ENCODE measurements around the gene ACTR2. TPM values are rescaled to one million over a fixed set of nuclear protein-coding genes. Genes with fewer than 3 reads are reported as not detected.

Gene ACTR2
- total and polyA plus RNA-seq, 2 of the 13 experiments (the other 11 are each of a cell fraction or from before 2014, with no cell fraction given): 51.2 to 100 TPM

GRCh38 chr2:65264821-65265670 lies 37.4 kb downstream of the ACTR2 start (continued):
- TF ChIP-seq SRSF9 (IDR thresholded peaks at IDR 0.05; ENCODE audit: borderline replicate concordance, insufficient read depth, low read depth, low read length, poor library complexity, severe bottlenecking): no peak
- TF ChIP-seq JDP2 (CRISPR knock-in tag; IDR thresholded peaks at IDR 0.05; ENCODE audit: borderline replicate concordance): no peak
- TF ChIP-seq TARDBP (CRISPR knock-in tag; IDR thresholded peaks at IDR 0.05): no peak
- no peak for TF ChIP-seq CEBPB (IDR thresholded peaks at IDR 0.05; ENCODE audit: borderline replicate concordance, low read depth, low read length)
- no peak for TF ChIP-seq MBD4 (IDR thresholded peaks at IDR 0.05; ENCODE audit: borderline replicate concordance, low read length)
- no peak for TF ChIP-seq NFE2 (CRISPR knock-in tag; IDR thresholded peaks at IDR 0.05)
- no peak for TF ChIP-seq ZBTB40 (IDR thresholded peaks at IDR 0.05)
- no peak for TF ChIP-seq ZBTB40 (CRISPR knock-in tag; IDR thresholded peaks at IDR 0.05)
- TF ChIP-seq TBP (CRISPR knock-in tag; IDR thresholded peaks at IDR 0.05): no peak
- TF ChIP-seq, protein P1, sequence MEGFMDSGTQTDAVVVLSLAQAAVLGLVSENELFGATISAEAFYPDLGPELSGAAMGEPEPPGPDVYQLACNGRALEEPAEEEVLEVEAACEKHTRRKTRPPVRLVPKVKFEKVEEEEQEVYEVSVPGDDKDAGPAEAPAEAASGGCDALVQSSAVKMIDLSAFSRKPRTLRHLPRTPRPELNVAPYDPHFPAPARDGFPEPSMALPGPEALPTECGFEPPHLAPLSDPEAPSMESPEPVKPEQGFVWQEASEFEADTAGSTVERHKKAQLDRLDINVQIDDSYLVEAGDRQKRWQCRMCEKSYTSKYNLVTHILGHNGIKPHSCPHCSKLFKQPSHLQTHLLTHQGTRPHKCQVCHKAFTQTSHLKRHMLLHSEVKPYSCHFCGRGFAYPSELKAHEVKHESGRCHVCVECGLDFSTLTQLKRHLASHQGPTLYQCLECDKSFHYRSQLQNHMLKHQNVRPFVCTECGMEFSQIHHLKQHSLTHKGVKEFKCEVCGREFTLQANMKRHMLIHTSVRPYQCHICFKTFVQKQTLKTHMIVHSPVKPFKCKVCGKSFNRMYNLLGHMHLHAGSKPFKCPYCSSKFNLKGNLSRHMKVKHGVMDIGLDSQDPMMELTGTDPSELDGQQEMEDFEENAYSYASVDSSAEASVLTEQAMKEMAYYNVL (CRISPR knock-in tag; IDR thresholded peaks at IDR 0.05; ENCODE audit: borderline replicate concordance): no peak
- TF ChIP-seq ZFP82 (CRISPR knock-in tag; IDR thresholded peaks at IDR 0.05; ENCODE audit: borderline replicate concordance): no peak
- peak; percentile 23; the same call in 1 of the 2 replicates for TF ChIP-seq RXRB (CRISPR knock-in tag; IDR thresholded peaks at IDR 0.05; ENCODE audit: borderline replicate concordance)
- no peak for TF ChIP-seq POLR2AphosphoS2 (IDR thresholded peaks at IDR 0.05; ENCODE audit: low read depth, low read length)
- TF ChIP-seq RARG (CRISPR knock-in tag; IDR thresholded peaks at IDR 0.05; ENCODE audit: low read depth): no peak
- TF ChIP-seq HBP1 (CRISPR knock-in tag; IDR thresholded peaks at IDR 0.05; ENCODE audit: low read depth): no peak
- no peak for TF ChIP-seq SALL2 (CRISPR knock-in tag; IDR thresholded peaks at IDR 0.05)
- no peak for TF ChIP-seq ZNF878 (CRISPR knock-in tag; IDR thresholded peaks at IDR 0.05)

All from HepG2 (cell line).